ENCODE measurements around the gene ADISSP. TPM values are rescaled to one million over a fixed set of nuclear protein-coding genes. Genes with fewer than 3 reads are reported as not detected.

Gene ADISSP
- total RNA-seq, 1 donor from 2014 or later, result 62.0 TPM

- no peak overlapping the region for H3K4me3 ChIP-seq (ENCODE audit: low read depth, low read length)
- no peak for DNase-seq (ENCODE audit: low read depth)
- TF ChIP-seq CTCF (conservative IDR thresholded peaks at IDR 0.05; ENCODE audit: low read depth, low read length), result no peak
Measured at GRCh38 chr20:3788685-3789155, 21.2 kb upstream of the ADISSP start.

GRCh38 chr20:3787324-3788014 lies 19.9 kb upstream of the ADISSP start:
- peak overlapping the region; percentile 46 for H3K4me3 ChIP-seq (ENCODE audit: low read depth, low read length)
- no peak for DNase-seq (ENCODE audit: low read depth)
- TF ChIP-seq CTCF (conservative IDR thresholded peaks at IDR 0.05; ENCODE audit: low read depth, low read length), result no peak

- peak; percentile 60 for TF ChIP-seq CTCF (conservative IDR thresholded peaks at IDR 0.05; ENCODE audit: low read depth, low read length)
- DNase-seq (ENCODE audit: low read depth), result no peak
Measured at GRCh38 chr20:3786665-3787323, 19.2 kb upstream of the ADISSP start, which contains the start of gene CENPB. Gene CENPB, minus strand, starts transcription at chr20:3786740. Its CDS starts 257 bp downstream, at chr20:3786483.

GRCh38 chr20:3786126-3786484 lies 18.6 kb upstream of the ADISSP start:
- no peak for DNase-seq (ENCODE audit: low read depth)
- peak overlapping the region; percentile 67 for H3K4me3 ChIP-seq (ENCODE audit: low read depth, low read length)
- TF ChIP-seq CTCF (conservative IDR thresholded peaks at IDR 0.05; ENCODE audit: low read depth, low read length), result no peak

More at GRCh38 chr20:3786665-3787323, 19.2 kb upstream of the ADISSP start, which contains the start of gene CENPB:
- peak within 1 kb of the TSS; percentile 67 for H3K4me3 ChIP-seq (ENCODE audit: low read depth, low read length)

- no peak for TF ChIP-seq CTCF (conservative IDR thresholded peaks at IDR 0.05; ENCODE audit: low read depth, low read length)
Measured at GRCh38 chr20:3785240-3786125, 17.9 kb upstream of the ADISSP start.

GRCh38 chr20:3784863-3785239 lies 17.3 kb upstream of the ADISSP start:
- TF ChIP-seq CTCF (conservative IDR thresholded peaks at IDR 0.05; ENCODE audit: low read depth, low read length), result no peak
- H3K4me3 ChIP-seq (ENCODE audit: low read depth, low read length), result peak overlapping the region; percentile 3

More at GRCh38 chr20:3785240-3786125, 17.9 kb upstream of the ADISSP start:
- DNase-seq (ENCODE audit: low read depth), result no peak
- peak overlapping the region; percentile 67 for H3K4me3 ChIP-seq (ENCODE audit: low read depth, low read length)

More at GRCh38 chr20:3784863-3785239, 17.3 kb upstream of the ADISSP start:
- DNase-seq (ENCODE audit: low read depth), result no peak

Data from epithelial cell of proximal tubule (primary cell).